Ishikawa (cell line): ENCODE measurements around the gene RALGAPA1.

Experiments used
- CEBPB ChIP-seq: IDR thresholded peaks from 2 replicates; pipeline ENCODE4 v1.6.1; 2012
- EGR1 ChIP-seq: IDR thresholded peaks from 2 replicates; pipeline ENCODE4 v1.6.1; 2012
- EP300 ChIP-seq: IDR thresholded peaks from 2 replicates; pipeline ENCODE4 v1.6.1; 2012; ENCODE audit warnings: borderline replicate concordance
- FOXM1 ChIP-seq: IDR thresholded peaks from 2 replicates; pipeline ENCODE4 v1.6.1; 2012; ENCODE audit warnings: low read depth, borderline replicate concordance
- NFIC ChIP-seq: IDR thresholded peaks from 2 replicates; pipeline ENCODE4 v1.6.1; 2012
- TAF1 ChIP-seq: IDR thresholded peaks from 2 replicates; pipeline ENCODE4 v1.6.1; 2012; ENCODE audit warnings: low read depth, mild to moderate bottlenecking
- YY1 ChIP-seq: IDR thresholded peaks from 2 replicates; pipeline ENCODE4 v1.6.1; 2012; ENCODE audit warnings: low read depth
- ZBTB7A ChIP-seq: IDR thresholded peaks from 2 replicates; pipeline ENCODE4 v1.6.1; 2012; ENCODE audit warnings: low read depth
- TF ChIP-seq, protein P1 (sequence below): IDR thresholded peaks from 2 replicates; pipeline ENCODE4 v1.6.1; 2012; ENCODE audit warnings: low read depth, mild to moderate bottlenecking
- TF ChIP-seq, protein P2 (sequence below): IDR thresholded peaks from 2 replicates; pipeline ENCODE4 v1.6.1; 2012

DNA sequence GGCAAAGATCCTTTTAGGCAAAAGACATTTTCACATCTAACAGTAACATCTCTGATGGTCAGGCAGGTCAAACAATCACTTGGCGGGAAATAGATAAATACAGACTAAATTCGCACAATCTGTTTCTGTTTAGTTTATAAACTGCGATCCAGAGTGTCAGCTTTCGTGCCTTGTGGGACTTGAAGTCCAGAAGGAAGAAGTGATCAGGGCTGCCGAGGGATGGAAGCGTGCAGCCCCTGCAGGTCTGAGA lies 16.8 kb upstream of the RALGAPA1 start:
- TF ChIP-seq, protein P1, sequence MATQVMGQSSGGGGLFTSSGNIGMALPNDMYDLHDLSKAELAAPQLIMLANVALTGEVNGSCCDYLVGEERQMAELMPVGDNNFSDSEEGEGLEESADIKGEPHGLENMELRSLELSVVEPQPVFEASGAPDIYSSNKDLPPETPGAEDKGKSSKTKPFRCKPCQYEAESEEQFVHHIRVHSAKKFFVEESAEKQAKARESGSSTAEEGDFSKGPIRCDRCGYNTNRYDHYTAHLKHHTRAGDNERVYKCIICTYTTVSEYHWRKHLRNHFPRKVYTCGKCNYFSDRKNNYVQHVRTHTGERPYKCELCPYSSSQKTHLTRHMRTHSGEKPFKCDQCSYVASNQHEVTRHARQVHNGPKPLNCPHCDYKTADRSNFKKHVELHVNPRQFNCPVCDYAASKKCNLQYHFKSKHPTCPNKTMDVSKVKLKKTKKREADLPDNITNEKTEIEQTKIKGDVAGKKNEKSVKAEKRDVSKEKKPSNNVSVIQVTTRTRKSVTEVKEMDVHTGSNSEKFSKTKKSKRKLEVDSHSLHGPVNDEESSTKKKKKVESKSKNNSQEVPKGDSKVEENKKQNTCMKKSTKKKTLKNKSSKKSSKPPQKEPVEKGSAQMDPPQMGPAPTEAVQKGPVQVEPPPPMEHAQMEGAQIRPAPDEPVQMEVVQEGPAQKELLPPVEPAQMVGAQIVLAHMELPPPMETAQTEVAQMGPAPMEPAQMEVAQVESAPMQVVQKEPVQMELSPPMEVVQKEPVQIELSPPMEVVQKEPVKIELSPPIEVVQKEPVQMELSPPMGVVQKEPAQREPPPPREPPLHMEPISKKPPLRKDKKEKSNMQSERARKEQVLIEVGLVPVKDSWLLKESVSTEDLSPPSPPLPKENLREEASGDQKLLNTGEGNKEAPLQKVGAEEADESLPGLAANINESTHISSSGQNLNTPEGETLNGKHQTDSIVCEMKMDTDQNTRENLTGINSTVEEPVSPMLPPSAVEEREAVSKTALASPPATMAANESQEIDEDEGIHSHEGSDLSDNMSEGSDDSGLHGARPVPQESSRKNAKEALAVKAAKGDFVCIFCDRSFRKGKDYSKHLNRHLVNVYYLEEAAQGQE: no peak
- no peak for TF ChIP-seq CEBPB
- TF ChIP-seq, protein P2, sequence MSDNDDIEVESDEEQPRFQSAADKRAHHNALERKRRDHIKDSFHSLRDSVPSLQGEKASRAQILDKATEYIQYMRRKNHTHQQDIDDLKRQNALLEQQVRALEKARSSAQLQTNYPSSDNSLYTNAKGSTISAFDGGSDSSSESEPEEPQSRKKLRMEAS: no peak
- no peak for TF ChIP-seq EP300
- TF ChIP-seq TAF1: no peak
- TF ChIP-seq ZBTB7A: no peak
- TF ChIP-seq NFIC: no peak
- no peak for TF ChIP-seq YY1
- TF ChIP-seq FOXM1: peak; percentile 54
- TF ChIP-seq EGR1: no peak
